ENCODE results near the gene ZNF175.
A peak's percentile ranks its signal among the peaks of the same experiment; 100 is the strongest.

ZNF175 gene

GRCh38 chr19:51550848-51551672 is 20.0 kb upstream of the ZNF175 start:
- no peak for DNase-seq (ENCODE audit: low spot score)

GRCh38 chr19:51551673-51552432 is 19.2 kb upstream of the ZNF175 start:
- DNase-seq (ENCODE audit: low spot score) = no peak

- no peak for DNase-seq (ENCODE audit: low spot score)
These were observed 18.5 kb upstream of the ZNF175 start for GRCh38 chr19:51552608-51552995.

- peak; percentile 48 for DNase-seq (ENCODE audit: low spot score)
These were observed 17.9 kb upstream of the ZNF175 start for GRCh38 chr19:51552996-51553725.

GRCh38 chr19:51559240-51559639 is 11.8 kb upstream of the ZNF175 start:
- no peak for DNase-seq (ENCODE audit: low spot score)

- DNase-seq (ENCODE audit: low spot score) = no peak
These were observed 10.7 kb upstream of the ZNF175 start for GRCh38 chr19:51560339-51560738.

- no peak for DNase-seq (ENCODE audit: low spot score)
These were observed 6.3 kb upstream of the ZNF175 start for GRCh38 chr19:51564791-51565190.

GRCh38 chr19:51565583-51565982 is 5.5 kb upstream of the ZNF175 start:
- DNase-seq (ENCODE audit: low spot score) = no peak

GRCh38 chr19:51566489-51567100 is 4.5 kb upstream of the ZNF175 start:
- no peak for DNase-seq (ENCODE audit: low spot score)

GRCh38 chr19:51567583-51567982 is 3.5 kb upstream of the ZNF175 start:
- no peak for DNase-seq (ENCODE audit: low spot score)

GRCh38 chr19:51568456-51568855 is 2.6 kb upstream of the ZNF175 start:
- no peak for DNase-seq (ENCODE audit: low spot score)

GRCh38 chr19:51571599-51571998 is 516 bp downstream of the ZNF175 start:
- DNase-seq (ENCODE audit: low spot score) = no peak

- DNase-seq (ENCODE audit: low spot score) = no peak
These were observed 1.3 kb downstream of the ZNF175 start for GRCh38 chr19:51572410-51572809.

GRCh38 chr19:51572908-51573307 is 1.8 kb downstream of the ZNF175 start:
- no peak for DNase-seq (ENCODE audit: low spot score)

- no peak for DNase-seq (ENCODE audit: low spot score)
These were observed 2.2 kb downstream of the ZNF175 start for GRCh38 chr19:51573331-51573730.

GRCh38 chr19:51576850-51577249 is 5.8 kb downstream of the ZNF175 start:
- DNase-seq (ENCODE audit: low spot score) = no peak

GRCh38 chr19:51586103-51586728 is 15.1 kb downstream of the ZNF175 start:
- no peak for DNase-seq (ENCODE audit: low spot score)

- DNase-seq (ENCODE audit: low spot score) = no peak
These were observed 15.7 kb downstream of the ZNF175 start for GRCh38 chr19:51586799-51587198.

GRCh38 chr19:51587264-51588191 is 16.4 kb downstream of the ZNF175 start:
- DNase-seq (ENCODE audit: low spot score) = no peak

- no peak for DNase-seq (ENCODE audit: low spot score)
These were observed 18.4 kb downstream of the ZNF175 start for GRCh38 chr19:51589511-51589910.

GRCh38 chr19:51590441-51590840 is 19.4 kb downstream of the ZNF175 start:
- DNase-seq (ENCODE audit: low spot score) = no peak
